SK-N-SH treated with all-trans-retinoic acid at 6 μM for 48 hours (cell line): ENCODE results near the gene UBE2D4.

Experiments used
- ARNTL ChIP-seq: fragments of 450-650 bp; formaldehyde crosslinking; IDR thresholded peaks from 2 replicates; pipeline ENCODE4 v1.5.0; 2020; ENCODE audit warnings: low read depth, mild to moderate bottlenecking, moderate library complexity, borderline replicate concordance
- RARB ChIP-seq: fragments of 250-450 bp; sonication (Bioruptor Pico); IDR thresholded peaks from 2 replicates; pipeline ENCODE4 v1.8.0; 2021; ENCODE audit warnings: mild to moderate bottlenecking, moderate library complexity
- TOX ChIP-seq: fragments of 250-450 bp; sonication (Bioruptor Pico); IDR thresholded peaks from 2 replicates; pipeline ENCODE4 v1.8.0; 2021; ENCODE audit warnings: mild to moderate bottlenecking, moderate library complexity, borderline replicate concordance
- ZFP3 ChIP-seq: fragments of 250-450 bp; sonication (Bioruptor Pico); IDR thresholded peaks from 2 replicates; pipeline ENCODE4 v1.5.0; 2020; ENCODE audit warnings: mild to moderate bottlenecking, moderate library complexity

DNA sequence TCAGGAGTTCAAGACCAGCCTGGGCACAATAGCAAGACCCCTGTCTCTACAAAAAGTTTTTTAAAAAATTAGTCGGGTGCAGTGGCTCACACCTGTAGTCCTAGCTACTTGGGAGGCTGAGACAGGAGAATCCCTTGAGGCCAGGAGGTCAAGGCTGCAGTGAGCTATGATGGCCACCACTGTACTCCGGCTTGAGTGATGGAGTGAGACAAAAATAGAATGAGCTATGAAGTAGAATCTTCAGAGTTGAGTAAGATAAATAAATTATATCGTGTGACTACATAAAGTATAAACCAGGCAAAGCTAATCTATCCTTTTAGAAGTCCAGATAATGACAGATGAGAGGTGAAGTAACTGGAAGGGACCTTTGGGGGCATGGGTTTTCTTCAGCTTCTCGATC lies 41.6 kb upstream of the UBE2D4 start:
- no peak for TF ChIP-seq ZFP3 (CRISPR knock-in tag)
- no peak for TF ChIP-seq TOX
- no peak for TF ChIP-seq ARNTL (CRISPR knock-in tag)
- TF ChIP-seq RARB (CRISPR knock-in tag) = no peak
